ENCODE results near the gene NSRP1. TPM values are rescaled to one million over a fixed set of nuclear protein-coding genes. Genes with fewer than 3 reads are reported as not detected.

The NSRP1 gene
- polyA plus RNA-seq, 3 donors: 7.2 to 19.9 (median 11.7) TPM

DNA sequence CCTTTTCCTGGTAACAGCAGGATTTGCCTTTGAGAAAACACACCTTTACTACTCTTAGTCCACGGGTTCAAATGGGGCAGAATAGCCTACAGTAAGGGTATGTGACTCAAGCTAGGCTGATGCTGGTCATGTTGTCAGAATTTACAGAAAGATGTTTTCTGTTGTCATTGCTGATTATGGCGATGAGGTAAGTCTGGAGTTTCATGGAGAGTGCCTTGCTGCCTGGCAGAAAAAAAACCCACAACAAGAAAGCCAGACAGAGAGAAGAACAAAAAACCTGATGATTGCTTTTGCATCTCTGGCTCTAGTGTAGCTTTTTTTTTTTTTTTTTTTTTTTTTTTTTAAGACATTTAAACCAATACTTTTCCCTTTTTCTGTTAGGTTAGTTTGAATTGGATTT, 71.0 kb downstream of the NSRP1 start:
- Histone ChIP-seq H3K9me3 (replicated peaks in 1 of 2; ENCODE audit: control insufficient read depth in 1 of 2, insufficient read depth in 1 of 2, low read length in 2 of 2) (no peaks in the 10 kb centered on the region), H3K4me3 (replicated peaks in 1 of 3; ENCODE audit: low read depth in 2 of 3, low read length in 3 of 3) (no peak overlapping the region), H2AFZ (ENCODE audit: insufficient read depth, low read depth, low read length, poor library complexity, severe bottlenecking) (no peak overlapping the region), H3K79me2 (ENCODE audit: insufficient read depth, low read length) (no peaks in the 10 kb centered on the region), H3K4me2 (replicated peaks; ENCODE audit: extremely low read depth, low read length, poor library complexity, severe bottlenecking) (no peak overlapping the region), H3K27ac (ENCODE audit: low read depth in 1 of 2, low read length in 2 of 2) (no peak overlapping the region), H3K36me3 (replicated peaks in 1 of 2; ENCODE audit: control insufficient read depth in 1 of 2, insufficient read depth in 2 of 2, low read length in 2 of 2) (peaks cover 43 to 45% of the 10 kb centered on the region in 2 donors), H3K4me1 (ENCODE audit: control insufficient read depth in 1 of 2, insufficient read depth in 2 of 2, low read length in 2 of 2) (no peaks in the 10 kb centered on the region), H4K20me1 (ENCODE audit: insufficient read depth, low read length) (no peaks in the 10 kb centered on the region), H3K27me3 (ENCODE audit: control insufficient read depth in 2 of 2, insufficient read depth in 2 of 2, low read length in 2 of 2) (peaks cover 0 to 2% of the 10 kb centered on the region in 2 donors), H3K9ac (ENCODE audit: insufficient read depth, low read length, poor library complexity, severe bottlenecking) (no peak overlapping the region)
- TF ChIP-seq, protein P1, sequence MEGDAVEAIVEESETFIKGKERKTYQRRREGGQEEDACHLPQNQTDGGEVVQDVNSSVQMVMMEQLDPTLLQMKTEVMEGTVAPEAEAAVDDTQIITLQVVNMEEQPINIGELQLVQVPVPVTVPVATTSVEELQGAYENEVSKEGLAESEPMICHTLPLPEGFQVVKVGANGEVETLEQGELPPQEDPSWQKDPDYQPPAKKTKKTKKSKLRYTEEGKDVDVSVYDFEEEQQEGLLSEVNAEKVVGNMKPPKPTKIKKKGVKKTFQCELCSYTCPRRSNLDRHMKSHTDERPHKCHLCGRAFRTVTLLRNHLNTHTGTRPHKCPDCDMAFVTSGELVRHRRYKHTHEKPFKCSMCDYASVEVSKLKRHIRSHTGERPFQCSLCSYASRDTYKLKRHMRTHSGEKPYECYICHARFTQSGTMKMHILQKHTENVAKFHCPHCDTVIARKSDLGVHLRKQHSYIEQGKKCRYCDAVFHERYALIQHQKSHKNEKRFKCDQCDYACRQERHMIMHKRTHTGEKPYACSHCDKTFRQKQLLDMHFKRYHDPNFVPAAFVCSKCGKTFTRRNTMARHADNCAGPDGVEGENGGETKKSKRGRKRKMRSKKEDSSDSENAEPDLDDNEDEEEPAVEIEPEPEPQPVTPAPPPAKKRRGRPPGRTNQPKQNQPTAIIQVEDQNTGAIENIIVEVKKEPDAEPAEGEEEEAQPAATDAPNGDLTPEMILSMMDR (IDR thresholded peaks at IDR 0.05): no peak
- H3K4me3 Mint-ChIP-seq: no peak overlapping the region
- intact Hi-C loops (cut with micrococcal nuclease): loop anchor here in 1 of 2 donors (10.0 kb wide), 1 partner anchor 57 kb away; no protein-coding TSS in a partner anchor
- no CpG with 5 or more reads among the region's 2 CpGs for WGBS (ENCODE audit: insufficient coverage)
- peaks cover 27 to 34% of the 10 kb centered on the region in 2 donors for H3K36me3 Mint-ChIP-seq
- peak overlapping the region in 1 of 7 donors; percentile 30 for H3K27ac Mint-ChIP-seq
- H3K4me1 Mint-ChIP-seq: no peaks in the 10 kb centered on the region
- peaks cover 0 to 2% (median 0%) of the 10 kb centered on the region in 7 donors for H3K9me3 Mint-ChIP-seq
- peak in 1 of 3 donors; percentile 39 for DNase-seq
- peaks cover 5 to 9% (median 7%) of the 10 kb centered on the region in 3 donors for H3K27me3 Mint-ChIP-seq (ENCODE audit: low read depth in 3 of 3)

DNA sequence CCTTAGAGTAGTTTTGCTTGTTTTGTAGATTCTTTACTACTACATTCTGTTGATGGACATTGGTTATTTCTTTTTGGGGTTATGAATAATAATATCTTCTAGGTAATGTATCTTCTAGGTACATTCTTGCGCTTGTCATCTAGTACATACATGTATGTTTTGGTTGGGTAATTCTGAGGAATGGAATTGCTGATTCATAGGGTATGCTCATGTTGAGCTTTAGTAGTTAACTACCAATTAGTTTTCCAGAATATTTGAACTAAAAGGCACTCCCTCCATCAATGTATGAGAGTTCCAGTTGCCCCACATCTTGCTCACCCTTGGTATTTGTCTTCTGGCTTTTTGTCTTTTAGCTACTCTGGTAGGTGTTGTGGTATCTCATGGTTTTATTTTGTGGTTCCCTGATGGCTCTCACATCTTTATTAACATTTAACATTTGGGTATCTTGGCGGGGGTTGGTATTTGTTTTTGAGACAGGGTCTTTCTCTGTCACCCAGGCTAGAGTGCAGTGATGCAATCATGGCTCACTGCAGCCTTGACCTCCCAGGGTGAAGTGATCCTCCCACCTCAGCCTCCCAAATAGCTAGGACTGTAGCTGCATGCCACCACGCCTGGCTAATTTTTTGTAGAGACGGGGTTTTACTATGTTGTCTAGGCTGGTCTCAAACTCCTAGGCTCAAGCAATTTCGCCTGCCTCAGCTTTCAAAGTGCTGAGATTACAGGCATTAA, 71.8 kb downstream of the NSRP1 start:
- Histone ChIP-seq H3K4me2 (replicated peaks; ENCODE audit: extremely low read depth, low read length, poor library complexity, severe bottlenecking) (no peak overlapping the region), H3K9me3 (replicated peaks in 1 of 2; ENCODE audit: control insufficient read depth in 1 of 2, insufficient read depth in 1 of 2, low read length in 2 of 2) (no peaks in the 10 kb centered on the region), H2AFZ (ENCODE audit: insufficient read depth, low read depth, low read length, poor library complexity, severe bottlenecking) (no peak overlapping the region), H4K20me1 (ENCODE audit: insufficient read depth, low read length) (no peaks in the 10 kb centered on the region), H3K27ac (ENCODE audit: low read depth in 1 of 2, low read length in 2 of 2) (no peak overlapping the region), H3K79me2 (ENCODE audit: insufficient read depth, low read length) (no peaks in the 10 kb centered on the region), H3K9ac (ENCODE audit: insufficient read depth, low read length, poor library complexity, severe bottlenecking) (no peak overlapping the region), H3K4me1 (ENCODE audit: control insufficient read depth in 1 of 2, insufficient read depth in 2 of 2, low read length in 2 of 2) (no peaks in the 10 kb centered on the region), H3K36me3 (replicated peaks in 1 of 2; ENCODE audit: control insufficient read depth in 1 of 2, insufficient read depth in 2 of 2, low read length in 2 of 2) (peaks cover 37 to 39% of the 10 kb centered on the region in 2 donors), H3K27me3 (ENCODE audit: control insufficient read depth in 2 of 2, insufficient read depth in 2 of 2, low read length in 2 of 2) (peaks cover 2 to 3% of the 10 kb centered on the region in 2 donors), H3K4me3 (replicated peaks in 1 of 3; ENCODE audit: low read depth in 2 of 3, low read length in 3 of 3) (no peak overlapping the region)
- Mint-ChIP-seq H3K9me3 (peaks cover 0 to 2% (median 0%) of the 10 kb centered on the region in 7 donors), H3K36me3 (peaks cover 21 to 29% of the 10 kb centered on the region in 2 donors), H3K27me3 (ENCODE audit: low read depth in 3 of 3) (peaks cover 10 to 12% (median 11%) of the 10 kb centered on the region in 3 donors), H3K4me3 (no peak overlapping the region), H3K4me1 (no peaks in the 10 kb centered on the region), H3K27ac (no peak overlapping the region)
- no CpG with 5 or more reads among the region's 5 CpGs for WGBS (ENCODE audit: insufficient coverage)
- TF ChIP-seq, protein P1 (IDR thresholded peaks at IDR 0.05): no peak
- intact Hi-C loops (cut with micrococcal nuclease): loop anchor here in 1 of 2 donors (10.0 kb wide), 1 partner anchor 56 kb away; no protein-coding TSS in a partner anchor
- DNase-seq: no peak

Measured in CD14-positive monocyte (primary cell).